ENCODE measurements around the gene IQSEC3.

DNA sequence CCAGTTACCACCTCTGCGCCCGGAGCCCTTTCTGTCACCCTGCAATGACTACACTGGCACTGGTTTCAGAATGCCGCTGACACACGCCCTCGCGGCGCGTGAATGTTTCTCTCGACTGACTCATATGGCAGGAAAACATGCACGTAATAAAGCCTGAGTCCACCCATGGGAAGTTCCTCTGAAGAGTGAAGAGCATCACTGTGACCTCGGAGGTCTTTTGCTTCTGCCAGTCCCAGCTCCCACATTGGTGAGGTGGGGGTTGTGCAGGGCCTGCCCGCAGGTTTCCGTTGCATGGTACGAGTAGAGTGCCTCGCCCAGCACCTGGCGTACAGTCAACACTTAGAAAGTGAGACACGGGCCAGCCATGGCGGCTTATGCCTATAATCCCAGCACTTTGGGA, 158.4 kb downstream of the IQSEC3 start:
- no peak for TF ChIP-seq MEIS1 (CRISPR knock-in tag; IDR thresholded peaks at IDR 0.05; ENCODE audit: borderline replicate concordance)
- TF ChIP-seq REST (IDR thresholded peaks at IDR 0.05; ENCODE audit: borderline replicate concordance in 1 of 2, low read depth in 1 of 2, low read length in 2 of 2) = no peak
- TF ChIP-seq PHB2 (IDR thresholded peaks at IDR 0.05; ENCODE audit: partially characterized antibody) = no peak
- TF ChIP-seq MIER3 (CRISPR knock-in tag; IDR thresholded peaks at IDR 0.05; ENCODE audit: borderline replicate concordance) = no peak
- TF ChIP-seq TRIM24 (CRISPR knock-in tag; IDR thresholded peaks at IDR 0.05) = no peak
- no peak for TF ChIP-seq ZFP36L1 (CRISPR knock-in tag; IDR thresholded peaks at IDR 0.05)
- TF ChIP-seq ZFP36L2 (CRISPR knock-in tag; IDR thresholded peaks at IDR 0.05) = no peak
- no peak for TF ChIP-seq SMAD3 (CRISPR knock-in tag; IDR thresholded peaks at IDR 0.05)
- no peak for TF ChIP-seq NFYC (CRISPR knock-in tag; IDR thresholded peaks at IDR 0.05)
- no peak for TF ChIP-seq YY1 (IDR thresholded peaks at IDR 0.05; ENCODE audit: insufficient read depth, insufficient replicate concordance, low read depth, low read length)
- TF ChIP-seq ZSCAN20 (CRISPR knock-in tag; IDR thresholded peaks at IDR 0.05; ENCODE audit: borderline replicate concordance) = no peak
- TF ChIP-seq POLR2A (IDR thresholded peaks at IDR 0.05; ENCODE audit: insufficient read depth in 1 of 2, low read depth in 2 of 2, low read length in 2 of 2) = no peak
- TF ChIP-seq ZNF713 (CRISPR knock-in tag; IDR thresholded peaks at IDR 0.05) = no peak
- TF ChIP-seq, protein P1, sequence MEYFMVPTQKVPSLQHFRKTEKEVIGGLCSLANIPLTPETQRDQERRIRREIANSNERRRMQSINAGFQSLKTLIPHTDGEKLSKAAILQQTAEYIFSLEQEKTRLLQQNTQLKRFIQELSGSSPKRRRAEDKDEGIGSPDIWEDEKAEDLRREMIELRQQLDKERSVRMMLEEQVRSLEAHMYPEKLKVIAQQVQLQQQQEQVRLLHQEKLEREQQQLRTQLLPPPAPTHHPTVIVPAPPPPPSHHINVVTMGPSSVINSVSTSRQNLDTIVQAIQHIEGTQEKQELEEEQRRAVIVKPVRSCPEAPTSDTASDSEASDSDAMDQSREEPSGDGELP (IDR thresholded peaks at IDR 0.05; ENCODE audit: borderline replicate concordance, low read depth) = no peak
